NK-92 (cell line): ENCODE results near the gene CORO7.
"Not testable (repeated sequence)": the region's sequence is repeated elsewhere in the genome, so short reads cannot be mapped to it uniquely, and the experiment has no call there.

Source experiments
- DNase-seq: peaks from one replicate; lab custom pipeline; 2025; ENCODE audit not compliant: unreplicated experiment; lab: John Stamatoyannopoulos, UW

The CORO7 gene

DNA sequence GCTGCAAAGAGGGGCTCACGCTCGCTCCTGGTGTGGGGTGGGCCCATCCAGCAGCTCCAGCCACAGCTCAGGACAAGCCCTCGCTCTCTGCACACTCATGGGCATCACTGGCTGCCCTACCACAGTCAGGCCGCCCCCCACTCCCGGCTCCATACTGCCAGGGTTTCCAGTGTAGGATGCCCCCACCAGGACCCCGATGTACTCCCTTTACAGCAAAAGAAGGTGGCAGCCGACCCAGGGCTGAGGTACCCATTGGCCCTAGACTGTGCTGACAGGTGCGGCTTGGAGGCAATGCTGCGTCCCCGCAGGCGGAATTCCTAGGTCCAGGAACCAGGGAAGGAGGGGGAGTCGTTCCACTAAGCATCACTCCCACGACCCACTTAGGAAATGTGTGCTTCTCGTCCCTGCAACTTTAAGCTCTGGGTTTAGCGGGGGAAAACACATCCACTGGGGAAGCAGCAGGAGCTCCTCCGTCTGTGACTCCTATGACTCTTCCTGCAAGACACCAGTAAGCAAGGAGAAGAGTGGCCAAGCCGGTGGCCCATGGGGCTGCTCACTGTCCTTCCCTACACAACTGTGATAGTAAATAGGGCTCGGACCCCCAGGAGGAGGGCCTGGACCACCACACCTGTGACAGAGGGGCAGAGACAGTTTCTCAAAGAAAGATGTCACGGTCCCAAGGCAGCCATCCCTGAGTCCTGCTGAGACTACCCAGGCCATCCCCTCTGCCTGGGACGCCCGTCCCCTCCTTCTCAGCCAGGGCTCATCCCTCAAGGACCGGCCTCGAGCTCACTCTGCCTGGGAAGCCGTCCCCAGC lies 13.1 kb downstream of the CORO7 start:
- no peak for DNase-seq

DNA sequence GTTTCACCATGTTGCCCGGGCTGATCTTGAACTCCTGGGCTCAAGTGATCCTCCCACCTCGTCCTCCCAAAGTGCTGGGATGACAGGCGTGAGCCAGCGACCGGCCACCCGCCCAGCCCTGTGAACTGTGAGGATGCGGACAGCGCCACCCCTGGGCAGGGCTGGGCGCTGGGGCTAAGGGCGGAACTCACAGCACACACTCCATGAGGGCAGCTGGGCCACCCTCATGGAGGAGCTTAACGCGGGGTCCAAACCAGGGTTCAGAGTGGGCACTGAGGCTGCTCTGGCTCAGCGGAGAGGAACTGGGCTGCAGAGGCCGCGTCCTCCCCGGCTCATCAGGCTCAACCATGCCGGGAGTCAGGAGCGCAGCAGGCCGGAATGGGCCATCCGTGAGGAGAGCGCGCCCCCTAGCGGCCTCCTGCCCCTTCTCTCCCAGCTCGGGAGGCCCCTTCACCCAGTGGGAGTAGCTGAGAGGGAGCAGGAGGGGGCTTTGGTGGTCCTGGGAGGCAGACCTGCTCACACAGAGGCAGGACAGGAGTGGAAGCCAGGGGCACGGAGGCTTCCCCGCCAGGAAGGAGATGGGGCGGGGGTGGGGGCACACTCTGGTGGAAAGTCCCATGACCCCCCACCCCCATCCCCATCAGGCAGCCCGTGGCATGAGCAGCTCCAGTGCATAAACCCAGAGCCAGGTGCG lies 13.8 kb downstream of the CORO7 start:
- DNase-seq, result no peak

GRCh38 chr16:4401510-4401909 lies 14.9 kb downstream of the CORO7 start:
- DNase-seq, result no peak

DNA sequence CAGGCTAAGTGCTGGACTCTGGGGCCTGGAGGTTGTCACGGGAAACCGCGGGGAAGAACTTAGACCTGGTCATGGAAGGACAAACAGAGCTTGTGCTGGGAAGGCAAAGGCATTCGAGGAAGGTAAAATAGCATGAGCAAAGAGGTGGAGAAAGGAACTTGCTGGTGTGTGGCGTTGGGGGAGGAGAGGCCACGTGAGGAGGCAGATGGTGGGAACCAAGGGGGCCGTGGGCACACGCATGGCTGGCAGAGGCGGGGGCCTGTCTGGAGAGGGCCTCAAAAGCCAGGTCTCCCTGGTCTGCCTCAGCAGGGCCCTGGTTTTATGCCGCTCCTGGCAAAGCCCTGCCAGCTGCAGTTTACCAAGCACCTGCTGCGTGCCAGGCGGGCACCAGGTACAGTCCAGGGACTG lies 15.3 kb downstream of the CORO7 start:
- no peak for DNase-seq

DNA sequence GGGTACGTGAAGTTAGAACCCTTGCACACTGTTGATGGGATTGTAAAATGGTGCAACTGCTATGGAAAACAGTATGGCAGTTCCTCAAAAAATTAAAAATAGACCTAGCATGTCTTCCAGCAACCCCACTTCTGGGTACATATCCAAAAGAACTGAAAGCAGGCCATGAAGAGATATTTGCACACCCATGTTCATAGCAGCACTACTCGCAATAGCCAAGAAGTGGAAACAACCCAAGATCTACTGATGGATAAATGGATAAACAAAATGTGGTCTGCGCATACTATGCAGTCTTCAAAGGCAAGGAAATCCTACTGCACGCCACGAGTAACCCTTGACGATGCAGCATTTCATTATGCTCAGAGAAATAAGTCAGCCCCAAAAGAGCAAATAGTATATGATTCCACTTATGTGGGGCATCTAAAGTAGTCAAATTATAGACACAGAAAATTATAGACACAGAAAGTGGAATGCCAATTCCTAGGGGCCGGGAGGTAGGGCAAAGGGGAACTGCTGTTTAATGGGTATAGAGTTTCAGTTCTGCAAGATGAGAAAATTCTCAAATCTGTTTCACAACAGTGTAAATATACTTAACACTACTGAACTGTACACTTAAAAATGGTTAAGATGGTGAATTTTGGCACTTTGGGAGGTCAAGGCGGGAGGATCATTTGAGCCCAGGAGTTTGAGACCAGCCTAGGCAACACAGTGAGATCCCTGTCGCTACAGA lies 17.2 kb downstream of the CORO7 start:
- DNase-seq, result no peak

DNA sequence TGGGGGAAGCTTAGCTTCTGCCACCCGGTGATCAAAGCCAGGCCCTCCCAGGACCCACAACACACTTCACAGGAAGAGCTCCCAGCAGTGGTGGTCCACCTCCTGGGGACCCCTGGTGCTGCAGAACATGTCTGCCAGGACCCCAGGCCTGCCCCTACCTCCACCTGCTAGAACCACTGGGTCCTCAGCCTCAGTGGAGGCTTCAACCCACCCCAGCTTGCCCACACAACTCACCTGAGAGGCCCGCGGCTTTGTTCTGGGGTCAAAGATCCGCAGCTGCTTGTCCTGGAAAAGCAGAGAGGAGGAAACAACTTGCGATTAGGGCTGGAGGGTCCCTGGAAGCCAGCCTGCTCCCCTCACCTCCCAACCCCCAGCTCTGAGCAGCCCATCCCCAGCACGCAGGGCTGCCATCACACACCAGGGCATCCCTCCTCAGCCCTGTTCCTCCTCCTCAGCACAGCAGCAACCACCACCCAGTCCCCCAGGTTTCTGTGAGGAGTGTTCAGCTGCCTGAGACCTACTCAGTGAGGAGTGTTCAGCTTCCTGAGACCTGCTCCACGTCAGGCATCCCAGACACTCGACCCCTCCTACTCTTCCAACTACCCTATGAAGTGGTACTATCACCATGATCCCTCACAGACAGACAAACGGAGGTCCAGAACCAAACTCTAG lies 21.2 kb downstream of the CORO7 start:
- DNase-seq, result no peak

DNA sequence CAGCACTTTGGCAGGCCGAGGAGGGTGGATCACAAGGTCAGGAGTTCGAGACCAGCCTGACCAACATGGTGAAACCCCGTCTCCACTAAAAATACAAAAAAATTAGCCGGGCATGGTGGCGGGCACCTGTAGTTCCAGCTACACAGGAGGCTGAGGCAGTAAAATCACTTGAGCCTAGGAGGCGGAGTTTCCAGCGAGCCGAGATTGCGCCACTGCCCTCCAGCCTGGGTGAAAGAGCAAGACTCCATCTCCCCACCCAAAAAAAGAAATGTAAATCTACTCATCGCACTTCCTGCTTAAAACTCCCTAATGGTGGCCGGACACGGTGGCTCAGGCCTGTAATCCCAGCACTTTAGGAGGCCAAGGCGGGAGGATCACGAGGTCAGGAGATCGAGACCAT lies 22.5 kb downstream of the CORO7 start:
- DNase-seq, result not testable (repeated sequence)

DNA sequence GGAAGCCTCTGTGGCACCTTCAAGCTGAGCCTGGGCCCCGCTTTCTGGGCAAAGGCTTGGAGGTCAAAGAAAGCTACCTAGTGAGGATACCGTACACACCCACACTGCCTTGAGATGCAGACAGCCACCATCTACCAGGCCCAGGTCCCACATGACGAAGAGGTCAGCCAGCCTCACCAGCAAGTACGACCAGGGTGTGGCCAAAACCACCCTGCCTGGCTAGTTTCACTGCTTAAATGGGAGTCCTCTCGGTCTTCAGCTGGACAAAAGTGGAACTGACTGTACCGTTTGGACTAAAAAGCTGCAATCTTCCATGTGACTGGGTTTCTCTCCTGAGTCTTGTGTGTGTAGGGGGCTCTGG lies 23.2 kb downstream of the CORO7 start:
- no peak for DNase-seq

GRCh38 chr16:4392382-4393239 lies 23.8 kb downstream of the CORO7 start:
- DNase-seq, result no peak

DNA sequence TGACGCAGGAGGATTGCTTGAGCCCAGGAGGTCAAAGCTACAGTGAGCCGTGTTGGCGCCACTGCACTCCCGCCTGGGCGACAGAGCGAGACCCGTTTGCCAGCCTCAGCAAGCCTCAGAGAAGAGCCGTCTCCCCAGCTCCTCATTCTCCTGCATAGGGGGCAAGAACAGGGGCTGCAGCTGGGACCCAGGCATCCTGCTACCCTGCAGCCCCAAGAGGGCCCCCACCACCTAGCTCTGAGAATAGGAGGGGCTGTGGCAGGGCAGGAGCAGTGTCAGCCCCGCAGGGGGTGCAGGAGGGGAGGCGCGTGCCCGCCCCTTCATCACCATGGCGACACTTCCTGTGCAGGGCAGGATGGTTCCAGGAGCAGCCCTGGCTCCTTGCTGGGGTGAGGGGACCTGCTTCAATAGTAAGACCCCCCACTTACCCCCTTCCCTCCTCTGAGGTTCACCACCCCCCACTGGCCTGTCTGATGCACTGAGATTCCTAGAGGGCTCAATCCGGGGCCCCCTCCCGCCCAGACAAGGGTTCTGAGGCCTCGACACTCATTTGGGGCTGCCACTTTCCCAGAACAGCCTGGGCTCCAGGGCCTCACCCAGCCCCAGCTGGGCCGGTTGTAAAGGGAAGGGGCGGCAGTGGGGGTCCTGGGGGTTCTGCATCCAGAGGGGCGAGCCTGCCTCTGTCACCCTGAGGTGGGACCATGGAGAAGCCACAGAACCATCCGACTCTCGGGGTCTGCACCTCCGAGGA lies 24.6 kb downstream of the CORO7 start:
- no peak for DNase-seq

DNA sequence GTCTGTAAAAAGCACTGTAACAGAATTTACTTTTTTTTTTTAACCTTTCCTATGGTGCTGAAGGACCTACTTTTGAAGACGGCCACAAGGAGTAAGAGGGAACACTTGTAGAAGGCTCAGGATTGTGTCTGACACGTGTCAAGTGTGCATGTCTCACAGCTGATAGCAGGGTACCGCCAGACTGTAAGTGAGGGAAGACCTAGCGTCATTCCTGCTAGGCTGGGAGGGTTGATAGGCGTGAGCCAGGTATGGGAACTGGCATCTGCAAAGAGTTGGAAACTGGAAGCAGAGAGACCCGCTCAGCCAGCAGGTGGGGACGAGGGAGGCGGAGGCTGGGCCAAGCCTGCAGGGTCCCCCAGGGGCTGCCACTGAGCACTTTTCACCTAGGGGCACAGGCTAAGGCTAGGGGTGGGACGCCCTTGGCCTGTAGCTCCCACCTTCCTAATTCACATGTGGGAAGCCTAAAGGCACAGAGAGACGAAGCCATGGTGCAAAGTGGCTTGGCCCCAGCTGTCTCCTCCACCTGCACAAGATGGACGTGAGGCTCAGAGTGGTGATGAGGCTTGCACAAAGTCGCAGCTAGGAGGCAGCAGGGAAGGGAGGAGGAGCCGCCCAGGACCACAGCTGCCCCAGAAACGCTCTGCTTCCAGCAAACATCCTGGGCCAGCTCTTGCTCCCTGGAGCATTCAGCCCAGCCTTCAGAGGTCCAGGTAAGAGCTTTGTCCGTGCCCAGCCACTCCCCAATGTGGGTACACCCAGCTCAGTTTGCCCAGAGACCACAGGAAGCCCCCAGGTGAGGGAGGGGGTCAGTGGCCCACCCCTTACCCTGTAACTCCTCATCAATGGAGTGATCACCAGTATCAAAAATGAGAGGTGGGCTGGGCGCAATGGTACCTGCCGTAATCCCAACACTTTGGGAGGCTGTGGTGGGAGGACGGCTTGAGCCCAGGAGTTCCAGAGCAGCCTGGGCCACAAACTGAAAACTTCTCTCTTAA lies 25.8 kb downstream of the CORO7 start:
- DNase-seq, result no peak

- no peak for DNase-seq
Measured at GRCh38 chr16:4389051-4389955, 27.1 kb downstream of the CORO7 start.

GRCh38 chr16:4388271-4389021 lies 27.9 kb downstream of the CORO7 start:
- no peak for DNase-seq

GRCh38 chr16:4387781-4388180 lies 28.6 kb downstream of the CORO7 start:
- no peak for DNase-seq

GRCh38 chr16:4386951-4387565 lies 29.3 kb downstream of the CORO7 start:
- no peak for DNase-seq

DNA sequence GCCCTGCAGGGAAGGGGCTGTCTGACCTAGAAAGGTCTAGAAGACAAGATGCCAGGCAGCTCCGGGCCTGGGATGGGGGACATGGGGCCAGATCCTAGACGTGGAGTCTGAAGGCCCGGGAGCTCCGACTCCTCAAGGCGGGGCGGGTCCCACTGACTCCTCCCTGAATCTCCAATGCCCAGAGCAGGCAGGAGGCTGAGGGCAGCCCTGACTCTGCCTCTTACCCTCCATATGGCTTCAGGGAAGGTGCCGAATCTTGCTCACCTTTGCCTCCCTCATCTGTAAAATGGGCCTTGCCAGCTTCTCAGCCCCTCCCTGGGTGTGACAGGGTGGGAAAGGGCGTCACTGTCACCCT lies 30.0 kb downstream of the CORO7 start:
- DNase-seq, result no peak
